Endometrial microvascular endothelial cells (primary cell): ENCODE measurements around the gene ANO9. TPM values are rescaled to one million over a fixed set of nuclear protein-coding genes. Genes with fewer than 3 reads are reported as not detected.
"Not testable (repeated sequence)": the region's sequence is repeated elsewhere in the genome, so short reads cannot be mapped to it uniquely, and the experiment has no call there.

Source experiments
- in situ Hi-C: cut with HindIII; loops from 2 replicates; pipeline ENCODE4 v1.10.0; 2017; ENCODE audit warnings: low sequenced_read_pairs, low pct_unique_long_range_greater_than_20kb; ENCODE audit errors: inconsistent ontology term
- total RNA-seq: library from RNA; depleted of rRNA; stranded (reverse); fragments of >200 nt; gene quantifications from one replicate; pipeline ENCODE4 v1.2.3, GENCODE V29; 2015; ENCODE audit errors: inconsistent ontology term

Gene ANO9
- total RNA-seq, 1 donor from 2014 or later, result 0.09 TPM

DNA sequence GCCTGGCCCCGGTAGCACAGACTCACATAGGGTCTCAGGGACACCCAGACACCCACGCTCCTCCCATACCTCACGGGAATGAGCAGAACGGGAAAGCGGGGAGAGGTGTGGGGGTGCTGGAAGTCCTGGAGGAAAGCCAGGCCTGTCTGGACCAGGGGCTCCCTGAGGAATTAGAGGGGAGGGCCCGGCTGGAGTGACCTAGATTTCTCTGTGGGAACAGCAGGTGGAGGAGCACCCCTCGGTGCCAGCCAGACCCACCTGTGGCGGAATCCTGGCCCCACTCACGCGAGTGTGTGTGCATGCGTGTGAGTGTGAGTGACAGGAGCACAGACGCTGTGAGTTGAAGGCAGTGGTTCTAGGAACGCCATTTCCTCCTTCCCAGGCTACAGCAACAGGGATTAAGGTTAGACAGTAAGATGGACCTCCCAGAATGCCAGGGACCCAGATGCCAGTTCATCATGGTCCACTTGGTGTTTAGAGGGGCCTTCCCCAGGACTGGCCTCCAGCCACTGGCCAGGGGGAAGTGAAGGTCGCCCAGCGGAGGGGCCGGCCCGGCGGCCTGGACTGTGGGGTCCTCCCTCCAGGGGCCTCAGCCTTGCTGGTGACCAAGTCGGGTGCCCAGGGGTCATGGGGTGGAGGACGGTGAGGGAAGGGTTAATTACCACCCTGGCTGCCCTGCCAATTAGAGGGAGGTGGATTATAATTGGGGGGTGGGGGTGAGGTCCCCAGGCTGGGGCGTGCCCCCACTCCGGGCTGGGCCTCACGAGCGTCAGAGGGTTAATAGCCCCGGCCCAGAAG is 46.8 kb downstream of the ANO9 start:
- in situ Hi-C loops, result no loop called here

DNA sequence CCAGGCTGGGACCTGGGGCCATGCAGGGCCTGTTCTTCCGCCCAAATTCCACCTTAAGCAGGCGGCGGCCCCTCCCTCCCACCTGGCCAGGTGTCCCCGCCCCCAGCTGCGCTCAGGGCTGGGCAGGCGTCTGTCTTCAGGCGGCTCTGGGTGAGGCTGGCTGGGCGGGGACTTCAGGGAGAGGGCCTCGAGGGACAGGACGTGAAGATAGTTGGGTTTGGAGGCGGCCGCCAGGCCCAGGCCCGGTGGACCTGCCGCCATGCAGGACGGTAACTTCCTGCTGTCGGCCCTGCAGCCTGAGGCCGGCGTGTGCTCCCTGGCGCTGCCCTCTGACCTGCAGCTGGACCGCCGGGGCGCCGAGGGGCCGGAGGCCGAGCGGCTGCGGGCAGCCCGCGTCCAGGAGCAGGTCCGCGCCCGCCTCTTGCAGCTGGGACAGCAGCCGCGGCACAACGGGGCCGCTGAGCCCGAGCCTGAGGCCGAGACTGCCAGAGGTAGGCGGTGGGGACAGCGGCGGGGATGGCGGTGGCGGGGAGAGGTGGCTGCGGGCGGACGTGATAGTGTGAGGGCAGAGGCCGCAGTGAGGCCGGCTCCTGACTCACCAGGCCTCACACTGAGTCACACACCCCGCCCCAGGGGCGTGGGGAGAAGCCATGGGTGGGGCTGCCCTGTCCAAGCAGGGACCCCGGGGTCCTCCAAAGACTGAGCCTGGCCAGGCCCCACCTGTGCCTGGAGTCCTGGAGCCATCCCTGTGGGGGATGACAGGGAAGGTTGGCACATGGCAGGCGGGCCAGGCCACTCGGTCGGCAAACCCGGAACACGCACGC is 47.6 kb downstream of the ANO9 start, which contains the start of gene PKP3:
Gene PKP3 (plus strand): TSS at position 176 of the 824 bp plus-strand sequence. CDS start 84 bp downstream, at position 260.
- in situ Hi-C loops, result no loop called here

DNA sequence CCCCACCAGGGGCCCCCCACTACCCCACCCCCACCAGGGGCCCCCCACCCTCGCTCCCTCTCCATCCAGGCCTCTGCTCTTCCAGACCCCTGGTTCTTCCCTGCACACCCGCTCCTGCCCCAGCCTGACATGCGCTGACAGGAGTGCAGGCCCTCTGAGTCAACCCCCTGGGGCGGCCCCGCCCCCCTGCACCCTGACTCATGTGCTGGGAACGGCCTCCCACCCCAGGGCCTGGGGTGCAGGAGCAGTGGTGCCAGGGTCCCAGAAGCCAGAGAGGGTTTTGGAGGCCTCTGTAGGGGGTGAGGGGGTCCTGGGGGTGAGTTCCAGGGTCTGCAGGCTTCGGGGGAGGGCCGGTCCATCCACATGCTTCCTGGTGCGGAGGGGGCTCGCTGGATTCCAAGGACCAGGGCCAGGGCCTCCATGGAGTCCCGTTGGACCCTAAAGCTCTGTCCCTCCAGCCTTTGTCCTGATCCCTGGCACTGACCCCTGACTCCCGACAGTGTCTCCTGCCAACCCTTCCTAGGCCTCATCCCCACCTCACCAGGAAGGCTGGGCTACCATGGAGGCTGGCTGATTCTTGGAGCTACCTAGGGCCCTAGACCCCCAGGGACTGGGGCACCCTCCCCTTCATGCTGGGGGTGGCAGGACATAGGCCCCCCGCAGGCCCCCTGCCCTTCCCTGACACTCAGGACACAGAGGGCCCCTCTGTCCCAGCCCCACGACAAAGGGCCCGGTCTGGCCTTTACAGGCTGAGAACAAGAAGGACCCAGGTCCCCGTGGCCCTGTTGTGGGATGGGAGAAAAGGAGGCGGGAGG is 48.4 kb downstream of the ANO9 start:
- in situ Hi-C loops, result no loop called here

DNA sequence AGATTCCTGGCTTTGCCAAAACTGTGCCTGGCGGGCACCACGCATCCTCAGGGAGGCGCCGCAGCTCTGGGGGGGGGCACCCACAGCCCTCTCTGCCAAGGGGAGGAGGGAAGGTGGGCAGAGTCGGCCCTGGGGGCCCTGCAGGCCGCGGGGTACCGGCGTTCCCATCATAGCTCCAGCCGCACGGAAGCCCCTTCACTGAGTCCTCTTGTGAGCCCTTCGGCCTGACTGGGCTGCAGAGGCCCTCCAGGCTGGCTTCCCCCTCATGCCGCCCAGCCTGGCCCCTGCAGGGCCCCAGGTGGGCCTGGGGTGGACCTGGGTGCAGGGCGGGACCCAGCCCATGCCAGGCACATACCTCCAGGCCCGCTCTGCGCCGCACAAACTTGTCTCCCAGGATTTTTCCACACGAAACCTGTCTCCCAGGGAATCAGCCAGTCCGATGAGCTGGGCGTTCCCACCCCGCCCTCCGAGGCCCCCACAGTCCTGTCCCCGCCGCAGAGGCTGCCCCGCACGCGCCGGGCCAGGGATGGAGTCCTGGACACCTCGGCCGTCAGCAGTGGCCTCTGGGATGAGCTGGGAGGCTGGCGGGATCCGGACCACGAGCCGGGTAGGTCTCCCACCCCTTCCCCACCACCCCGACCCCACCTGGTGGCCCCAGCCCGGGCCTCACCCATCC is 49.6 kb downstream of the ANO9 start:
- in situ Hi-C loops, result no loop called here

DNA sequence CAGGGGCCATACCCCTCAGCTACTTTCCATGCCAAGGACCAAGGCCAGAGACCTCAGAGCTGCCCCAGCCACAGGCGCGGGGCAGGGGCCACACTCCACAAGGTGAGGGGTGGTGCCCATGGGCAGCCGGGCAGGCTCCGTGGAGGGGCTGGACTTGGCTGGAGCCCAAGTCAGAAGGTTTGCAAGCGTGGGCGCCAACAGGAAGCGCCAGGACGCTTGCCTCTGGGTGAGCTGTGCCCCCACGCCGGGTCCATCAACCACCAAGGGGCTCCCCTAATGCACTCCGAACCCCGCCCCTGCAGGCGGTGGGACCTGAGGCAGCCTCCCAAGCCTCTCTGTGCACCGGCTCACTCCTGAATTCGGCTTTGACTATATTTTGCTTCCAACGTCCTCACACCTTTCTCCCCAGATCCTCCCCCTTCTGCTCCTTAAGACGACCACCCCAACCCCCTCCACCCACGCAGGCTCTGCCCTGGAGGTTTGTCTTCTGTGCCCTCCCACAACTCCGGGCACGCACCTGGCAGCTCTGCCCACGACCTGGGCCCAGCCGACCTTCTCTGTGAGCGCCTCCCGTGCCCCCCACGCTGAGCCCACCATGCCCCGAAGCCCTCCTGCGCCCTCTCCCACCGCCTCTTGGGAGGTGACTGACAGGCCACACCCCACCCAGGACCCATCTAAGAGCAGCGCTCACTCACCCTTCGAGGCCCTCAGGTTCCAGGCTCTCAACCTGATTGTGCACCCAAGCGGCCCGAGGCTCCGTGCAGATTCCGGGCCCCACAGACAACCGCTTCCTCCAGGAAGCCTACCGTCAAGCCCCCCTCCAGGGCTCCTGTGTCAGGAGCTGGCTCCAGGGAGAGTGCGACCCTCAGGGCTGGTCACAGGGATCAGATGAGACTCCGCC is 50.4 kb downstream of the ANO9 start:
- in situ Hi-C loops, result no loop called here

DNA sequence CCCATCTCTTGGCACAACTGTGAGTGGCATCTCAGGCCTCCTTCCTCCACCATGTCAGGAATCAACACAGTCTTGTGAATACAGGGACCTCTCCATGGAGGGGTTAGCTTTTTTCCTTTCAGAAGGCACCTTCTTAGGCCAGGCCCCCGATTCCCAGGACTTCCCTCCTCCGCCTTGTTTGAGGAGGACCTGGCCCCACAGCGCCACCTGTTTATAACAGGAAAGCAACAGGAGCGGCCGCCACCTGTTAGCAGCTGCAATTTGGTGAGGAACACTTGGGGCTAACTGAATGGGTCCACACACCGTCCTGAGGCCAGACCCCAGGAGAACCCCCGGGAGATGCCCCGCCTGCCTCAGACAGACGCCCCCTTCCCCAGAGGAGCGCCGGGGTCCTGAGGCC is 51.6 kb downstream of the ANO9 start:
- in situ Hi-C loops, result no loop called here

DNA sequence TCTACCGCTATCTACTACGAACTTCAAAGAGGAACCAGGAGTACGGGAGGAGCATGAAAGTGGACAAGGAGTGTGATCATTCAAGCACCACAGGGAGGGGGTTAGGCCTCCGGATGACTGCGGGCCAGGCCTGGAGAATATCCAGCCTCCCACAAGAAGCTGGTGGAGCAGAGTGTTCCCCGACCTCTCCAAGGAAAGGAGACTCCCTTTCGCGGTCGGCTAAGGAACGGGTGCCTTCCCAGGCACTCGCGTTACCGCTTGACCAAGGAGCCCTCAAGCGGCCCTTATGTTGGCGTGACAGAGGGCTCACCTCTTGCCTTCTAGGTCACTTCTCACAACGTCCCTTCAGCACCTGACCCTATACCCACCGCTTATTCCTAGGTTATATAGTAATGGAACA is 52.4 kb downstream of the ANO9 start:
- in situ Hi-C loops, result not testable (repeated sequence)

DNA sequence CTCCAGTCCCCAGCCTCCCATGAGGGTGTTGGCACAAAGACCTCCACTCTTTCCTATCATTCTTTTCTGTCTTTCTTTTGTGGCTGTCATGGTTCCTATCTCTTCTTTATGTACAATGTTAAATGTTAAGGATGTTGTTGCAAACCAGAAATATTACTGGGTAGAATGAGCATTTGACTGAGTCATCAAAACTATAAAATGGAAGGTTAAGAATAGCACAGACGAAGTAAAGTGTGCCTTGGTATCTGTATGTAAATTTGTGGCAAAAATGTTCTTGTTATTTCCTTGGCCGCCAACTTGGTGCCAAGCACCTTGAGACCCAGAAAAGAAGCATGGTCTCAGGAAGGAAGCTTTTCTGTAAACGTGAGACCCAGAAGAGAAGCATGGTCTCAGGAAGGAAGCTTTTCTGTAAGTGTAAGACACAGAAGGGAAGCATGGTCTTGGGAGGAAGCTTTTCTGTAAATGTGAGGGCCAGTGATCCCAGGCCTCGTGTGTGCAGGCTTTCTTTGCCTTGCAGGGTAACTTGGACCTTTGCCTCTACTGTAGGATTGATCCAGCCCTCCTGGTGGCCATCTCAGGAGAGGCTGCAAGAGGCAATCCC is 54.5 kb downstream of the ANO9 start:
- in situ Hi-C loops, result no loop called here

DNA sequence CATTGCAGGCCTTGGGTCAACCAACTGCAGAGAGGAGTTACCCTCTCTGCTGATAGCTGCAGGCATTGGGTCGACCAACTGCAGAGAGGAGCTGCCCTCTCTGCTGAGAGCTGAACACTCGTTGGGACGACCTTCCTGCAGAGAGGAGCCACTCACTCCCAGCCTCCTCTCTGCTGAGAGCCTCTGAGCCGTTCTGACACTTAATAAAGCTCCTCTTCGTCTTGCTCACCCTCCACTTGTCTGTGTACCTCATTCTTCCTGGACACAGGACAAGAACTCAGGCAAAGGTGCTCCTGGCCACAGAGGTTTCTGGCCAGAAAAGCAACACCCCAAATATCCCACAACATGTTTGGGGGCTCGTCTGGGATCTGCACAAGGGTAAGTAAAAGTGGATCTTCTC is 55.3 kb downstream of the ANO9 start:
- in situ Hi-C loops, result no loop called here

DNA sequence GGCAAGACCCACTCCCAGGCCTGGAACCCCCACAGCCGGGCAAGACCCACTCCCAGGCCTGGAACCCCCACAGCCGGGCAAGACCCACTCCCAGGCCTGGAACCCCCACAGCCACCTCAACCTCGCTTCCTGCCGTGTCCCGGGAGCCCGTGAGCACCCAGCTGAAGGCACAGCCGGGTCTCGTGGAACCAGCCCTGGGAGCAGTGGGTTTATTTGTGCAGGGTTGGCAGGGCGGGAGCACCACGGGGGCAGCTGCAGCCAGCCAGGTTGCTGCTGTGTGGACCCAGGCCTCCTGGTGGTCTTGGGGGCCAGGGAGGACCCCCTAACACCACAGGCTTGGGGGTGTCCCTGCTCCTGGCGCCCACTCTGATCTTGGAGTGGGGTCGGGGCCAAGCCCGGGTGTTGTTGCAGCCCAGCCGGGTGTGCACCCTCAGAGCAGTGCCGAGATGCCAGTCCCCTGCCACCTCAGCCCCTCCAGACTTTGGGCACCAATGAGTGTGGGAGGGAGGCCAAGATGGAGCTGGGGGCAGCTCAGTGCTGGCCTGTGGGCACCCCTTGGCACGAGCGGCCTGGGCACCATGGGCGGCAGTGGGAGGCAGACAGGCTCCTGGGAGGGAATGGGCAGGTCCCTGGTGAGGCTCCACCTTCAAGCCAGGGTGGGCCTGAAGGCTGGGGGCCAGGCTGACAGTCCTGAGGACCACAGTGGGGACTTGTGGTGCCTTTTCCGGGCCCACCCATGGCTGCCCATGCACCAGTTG is 56.0 kb downstream of the ANO9 start:
- in situ Hi-C loops, result no loop called here

DNA sequence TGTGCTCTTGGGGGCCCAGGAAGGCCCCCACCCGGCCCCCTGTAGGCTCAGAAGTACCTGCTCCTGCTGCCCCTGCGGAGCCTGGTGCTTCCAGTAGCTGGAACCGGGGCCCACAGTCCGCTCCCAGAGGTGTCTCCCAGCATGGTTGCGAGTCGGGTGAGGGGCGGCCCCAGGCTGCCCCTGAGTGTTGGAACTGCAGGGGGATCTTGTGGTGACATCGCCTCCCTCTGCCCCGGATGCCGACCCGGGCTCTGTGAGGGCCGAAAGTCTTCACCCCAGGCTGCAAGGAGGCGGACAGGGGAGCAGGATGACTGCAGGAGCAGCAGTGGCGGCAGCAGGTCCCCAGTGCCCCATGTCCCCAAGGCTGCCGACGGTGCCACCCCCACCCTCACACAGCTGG is 57.3 kb downstream of the ANO9 start:
- in situ Hi-C loops, result no loop called here

GRCh38 chr11:383431-383830 is 58.4 kb downstream of the ANO9 start:
- in situ Hi-C loops, result no loop called here

- in situ Hi-C loops, result no loop called here
Observed at GRCh38 chr11:382081-382629, 59.7 kb downstream of the ANO9 start.

GRCh38 chr11:381501-382072 is 60.2 kb downstream of the ANO9 start:
- in situ Hi-C loops, result no loop called here

DNA sequence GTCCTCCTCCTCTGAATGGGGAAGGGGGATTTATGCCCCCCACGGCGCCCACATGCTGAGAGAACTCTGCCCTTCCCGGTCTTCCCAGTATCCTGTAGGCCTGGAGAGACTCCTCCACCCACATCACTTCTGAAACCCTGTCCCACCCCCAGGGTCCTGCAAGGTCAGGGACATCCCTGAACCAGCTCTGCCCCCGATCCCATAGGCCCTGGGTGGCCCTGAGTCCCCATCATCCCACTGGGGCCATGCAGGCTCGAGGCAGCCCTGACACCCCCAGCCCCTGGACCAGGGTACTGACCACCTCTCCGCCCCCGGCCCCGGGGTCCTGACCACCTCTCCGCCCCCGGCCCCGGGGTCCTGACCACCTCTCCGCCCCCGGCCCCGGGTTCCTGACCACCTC is 60.8 kb downstream of the ANO9 start:
- in situ Hi-C loops, result no loop called here

DNA sequence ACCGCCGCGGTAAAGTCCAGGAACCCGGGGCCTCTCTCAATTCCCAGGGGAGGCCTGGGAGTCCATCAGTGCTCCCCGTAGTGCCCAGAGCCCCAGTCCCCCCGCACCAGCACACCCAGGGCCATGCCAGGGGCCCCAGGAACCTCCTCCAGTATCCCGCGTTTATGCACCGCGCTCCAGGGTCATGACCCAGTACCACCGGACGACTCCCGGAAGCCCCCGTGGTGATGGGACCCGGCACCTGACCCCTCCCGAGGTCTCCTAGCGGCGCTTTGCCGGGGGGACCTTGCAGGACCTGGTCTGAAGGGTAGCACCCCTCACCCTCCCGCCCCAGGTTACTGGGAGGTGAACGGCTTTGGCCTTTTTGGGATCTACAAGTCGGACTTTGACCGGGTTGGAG is 61.3 kb downstream of the ANO9 start:
- in situ Hi-C loops, result no loop called here
